ENCODE measurements around the gene CXCL9.

DNA sequence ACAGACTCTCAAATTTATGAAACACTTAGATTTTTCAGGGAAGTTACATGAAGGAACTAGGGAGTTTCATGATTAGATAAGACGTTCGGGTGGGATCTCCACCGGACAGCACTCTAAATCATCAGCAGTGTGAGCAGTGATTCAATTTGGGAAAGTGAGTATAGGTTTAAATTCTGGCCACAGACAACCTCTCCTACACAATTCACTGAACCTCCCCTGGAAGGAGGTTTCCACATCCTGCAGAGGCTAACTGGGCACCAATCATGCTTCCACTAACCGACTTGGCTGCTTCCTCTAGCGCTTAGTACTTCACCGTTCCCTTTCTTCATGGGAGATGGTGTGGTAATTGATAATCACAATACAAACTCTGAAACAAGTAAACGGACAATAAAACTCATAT, 5.6 kb downstream of the CXCL9 start:
- no peak for TF ChIP-seq POLR2A (IDR thresholded peaks at IDR 0.05)
- TF ChIP-seq, protein P1, sequence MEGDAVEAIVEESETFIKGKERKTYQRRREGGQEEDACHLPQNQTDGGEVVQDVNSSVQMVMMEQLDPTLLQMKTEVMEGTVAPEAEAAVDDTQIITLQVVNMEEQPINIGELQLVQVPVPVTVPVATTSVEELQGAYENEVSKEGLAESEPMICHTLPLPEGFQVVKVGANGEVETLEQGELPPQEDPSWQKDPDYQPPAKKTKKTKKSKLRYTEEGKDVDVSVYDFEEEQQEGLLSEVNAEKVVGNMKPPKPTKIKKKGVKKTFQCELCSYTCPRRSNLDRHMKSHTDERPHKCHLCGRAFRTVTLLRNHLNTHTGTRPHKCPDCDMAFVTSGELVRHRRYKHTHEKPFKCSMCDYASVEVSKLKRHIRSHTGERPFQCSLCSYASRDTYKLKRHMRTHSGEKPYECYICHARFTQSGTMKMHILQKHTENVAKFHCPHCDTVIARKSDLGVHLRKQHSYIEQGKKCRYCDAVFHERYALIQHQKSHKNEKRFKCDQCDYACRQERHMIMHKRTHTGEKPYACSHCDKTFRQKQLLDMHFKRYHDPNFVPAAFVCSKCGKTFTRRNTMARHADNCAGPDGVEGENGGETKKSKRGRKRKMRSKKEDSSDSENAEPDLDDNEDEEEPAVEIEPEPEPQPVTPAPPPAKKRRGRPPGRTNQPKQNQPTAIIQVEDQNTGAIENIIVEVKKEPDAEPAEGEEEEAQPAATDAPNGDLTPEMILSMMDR (IDR thresholded peaks at IDR 0.05 in 8 of 11, conservative IDR thresholded peaks at IDR 0.05 in 3 of 11) = no peak
